HepG2 (cell line): ENCODE data around the gene LYPD6B.

Experiments
- ATF6 ChIP-seq: sonication (generic); formaldehyde crosslinking; conservative IDR thresholded peaks from 2 replicates; pipeline ENCODE4 v1.4.0; 2020; ENCODE audit warnings: missing genetic modification reagents
- CTCF ChIP-seq: sonication (generic); formaldehyde crosslinking; IDR thresholded peaks from 2 replicates; pipeline ENCODE4 v1.5.0; 2020; ENCODE audit warnings: mild to moderate bottlenecking, missing genetic modification reagents, moderate library complexity
- ELF1 ChIP-seq: sonication (generic); formaldehyde crosslinking; IDR thresholded peaks from 2 replicates; pipeline ENCODE4 v1.4.0; 2020; ENCODE audit warnings: missing genetic modification reagents
- EP300 ChIP-seq, 3 experiments: sonication (generic) in 1 of 3; formaldehyde crosslinking in 1 of 3; IDR thresholded peaks; 2 replicates each; pipeline versions ENCODE4 v1.5.1 to v1.6.1; 2011 to 2020; ENCODE audit warnings: low read depth in 2 of 3, low read length in 2 of 3, borderline replicate concordance in 1 of 3, improper control_type of control experiment in 1 of 3, mild to moderate bottlenecking in 1 of 3, missing genetic modification reagents in 1 of 3, moderate library complexity in 1 of 3
- HDAC1 ChIP-seq: sonication (generic); formaldehyde crosslinking; IDR thresholded peaks from 2 replicates; pipeline ENCODE4 v1.5.1; 2020; ENCODE audit warnings: mild to moderate bottlenecking, missing genetic modification reagents
- HNF1A ChIP-seq, 2 experiments: sonication (generic) in 1 of 2; formaldehyde crosslinking in 1 of 2; IDR thresholded peaks; 2 replicates each; pipeline versions ENCODE4 v1.4.0 to v1.6.1; 2016 to 2020; ENCODE audit warnings: borderline replicate concordance in 1 of 2, low read depth in 1 of 2, mild to moderate bottlenecking in 1 of 2, missing genetic modification reagents in 1 of 2
- KDM3A ChIP-seq: IDR thresholded peaks from 2 replicates; pipeline ENCODE4 v1.6.1; 2018; ENCODE audit warnings: low read depth, missing compliant biosample characterization
- TAF1 ChIP-seq: sonication (generic); formaldehyde crosslinking; IDR thresholded peaks from 2 replicates; pipeline ENCODE4 v1.4.0; 2020; ENCODE audit warnings: missing genetic modification reagents
- TFDP2 ChIP-seq: sonication (generic); formaldehyde crosslinking; IDR thresholded peaks from 2 replicates; pipeline ENCODE4 v1.4.0; 2020; ENCODE audit warnings: missing genetic modification reagents
- TRIM22 ChIP-seq: fragments of 450-650 bp; IDR thresholded peaks from 2 replicates; pipeline ENCODE4 v1.6.1; 2017
- ZBTB42 ChIP-seq: sonication (generic); formaldehyde crosslinking; IDR thresholded peaks from 2 replicates; pipeline ENCODE4 v1.5.0; 2020; ENCODE audit warnings: mild to moderate bottlenecking, missing genetic modification reagents
- ZNF101 ChIP-seq: sonication (generic); formaldehyde crosslinking; IDR thresholded peaks from 2 replicates; pipeline ENCODE4 v1.4.0; 2020; ENCODE audit warnings: mild to moderate bottlenecking, low read depth, missing genetic modification reagents, borderline replicate concordance
- ZNF331 ChIP-seq: sonication (generic); formaldehyde crosslinking; IDR thresholded peaks from 2 replicates; pipeline ENCODE4 v1.4.0; 2020; ENCODE audit warnings: missing genetic modification reagents

GRCh38 chr2:149023091-149023490 lies 15.4 kb upstream of the LYPD6B start:
- TF ChIP-seq CTCF = no peak
- TF ChIP-seq ZBTB42 (CRISPR knock-in tag) = no peak
- no peak for TF ChIP-seq EP300 (IDR thresholded peaks at IDR 0.05; ENCODE audit: low read depth in 2 of 2, low read length in 2 of 2)
- no peak for TF ChIP-seq EP300 (CRISPR knock-in tag; IDR thresholded peaks at IDR 0.05; ENCODE audit: borderline replicate concordance)
- TF ChIP-seq KDM3A (CRISPR knock-in tag) = no peak
- TF ChIP-seq ELF1 = no peak
- no peak for TF ChIP-seq ZNF331 (CRISPR knock-in tag)
- TF ChIP-seq HDAC1 (CRISPR knock-in tag) = no peak
- TF ChIP-seq ATF6 = no peak
- TF ChIP-seq TFDP2 (CRISPR knock-in tag) = no peak
- TF ChIP-seq HNF1A (IDR thresholded peaks at IDR 0.05; ENCODE audit: low read depth) = no peak
- TF ChIP-seq HNF1A (CRISPR knock-in tag; IDR thresholded peaks at IDR 0.05; ENCODE audit: borderline replicate concordance) = no peak
- TF ChIP-seq TAF1 = no peak
- no peak for TF ChIP-seq ZNF101
- TF ChIP-seq TRIM22 = no peak
